Keratinocyte (primary cell): ENCODE data around the gene FAM229A.

Source experiments
- CTCF ChIP-seq, 3 experiments: IDR thresholded peaks in 1 of 3; conservative IDR thresholded peaks in 1 of 3; optimal IDR thresholded peaks in 1 of 3; 2 replicates in 2 of 3; 3 replicates in 1 of 3; pipeline versions ENCODE3 to v1.5.1; 2011; ENCODE audit warnings: low read length in 3 of 3, mild to moderate bottlenecking in 3 of 3, moderate library complexity in 2 of 3, control low read depth in 1 of 3, inconsistent platforms in 1 of 3; ENCODE audit not compliant: insufficient read depth in 2 of 3; ENCODE audit errors: extremely low read depth in 1 of 3
- EZH2 ChIP-seq: IDR thresholded peaks from one replicate; pipeline ENCODE4 v1.6.1; 2012; ENCODE audit warnings: inconsistent platforms, mild to moderate bottlenecking, low read length, moderate library complexity

GRCh38 chr1:32390904-32391870, 28.9 kb upstream of the FAM229A start:
- TF ChIP-seq CTCF (optimal IDR thresholded peaks at IDR 0.05 in 1 of 3, IDR thresholded peaks at IDR 0.05 in 1 of 3, conservative IDR thresholded peaks at IDR 0.05 in 1 of 3; ENCODE audit: extremely low read depth in 1 of 3, insufficient read depth in 2 of 3, low read length in 3 of 3) (no peak), EZH2 (no peak)
